Measurements from ENCODE around the gene KRTAP29-1.
"Not testable (repeated sequence)": the region's sequence is repeated elsewhere in the genome, so short reads cannot be mapped to it uniquely, and the experiment has no call there.

Gene KRTAP29-1

GRCh38 chr17:41296846-41297245, 5.8 kb downstream of the KRTAP29-1 start:
- no peak for DNase-seq

- DNase-seq = no peak
These were observed 8.6 kb downstream of the KRTAP29-1 start for GRCh38 chr17:41294016-41294415.

DNA sequence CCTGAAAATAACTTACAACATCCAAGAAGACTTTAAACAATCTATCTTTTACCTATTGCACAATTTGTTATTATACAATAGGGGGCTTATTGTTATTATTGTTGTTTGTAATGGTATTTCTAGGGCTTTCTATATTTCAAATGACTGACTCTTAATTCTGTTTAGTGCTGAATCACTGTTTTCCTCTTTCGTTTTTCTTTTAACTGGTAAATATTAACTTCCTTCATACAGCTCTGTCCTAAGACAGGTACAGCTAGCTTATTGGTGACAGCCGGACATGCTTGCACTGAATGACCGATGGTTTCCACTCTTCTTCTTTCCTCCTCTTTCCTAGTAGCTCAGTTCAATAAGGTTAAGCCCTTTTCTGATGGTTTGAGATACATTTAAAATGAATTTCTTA, 15.6 kb downstream of the KRTAP29-1 start:
- DNase-seq = no peak

GRCh38 chr17:41284546-41284945, 18.1 kb downstream of the KRTAP29-1 start:
- DNase-seq = no peak

GRCh38 chr17:41284043-41284442, 18.6 kb downstream of the KRTAP29-1 start:
- no peak for DNase-seq

DNA sequence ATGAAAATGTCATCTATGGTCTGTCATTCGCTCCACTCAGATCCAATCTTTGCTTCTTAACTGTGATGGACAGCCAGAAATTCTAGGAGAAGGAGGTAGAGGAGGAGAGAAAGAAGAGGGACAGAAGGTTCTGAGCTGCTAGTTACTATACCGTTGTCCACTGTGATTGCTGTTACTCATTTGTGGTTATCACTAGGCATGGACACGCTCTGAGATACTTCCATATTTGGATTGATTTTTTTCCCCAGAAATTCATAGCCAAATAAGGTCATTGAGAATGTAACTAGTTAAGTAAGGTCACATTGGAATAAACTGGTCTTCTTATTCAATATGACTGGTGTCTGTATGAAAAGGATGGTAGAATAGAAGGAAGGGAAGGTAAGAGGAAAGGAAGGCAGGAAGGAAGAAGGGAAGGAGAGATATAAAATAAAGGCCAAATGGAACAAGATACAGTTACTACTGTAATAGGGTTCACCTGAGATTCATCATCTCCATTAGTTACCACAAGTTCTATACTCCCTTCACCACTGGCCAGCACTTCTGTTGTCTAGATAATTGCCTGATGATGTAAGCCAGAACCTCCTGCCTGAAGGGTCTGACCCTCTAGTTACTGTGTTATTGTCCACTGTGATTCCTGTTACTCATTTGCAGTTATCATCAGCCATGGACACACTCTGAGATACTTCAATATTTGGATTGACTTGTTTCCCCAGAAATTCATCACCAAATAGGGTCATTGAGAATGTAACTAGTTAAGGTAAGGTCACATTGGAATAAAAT, 24.3 kb downstream of the KRTAP29-1 start:
- DNase-seq = no peak

GRCh38 chr17:41275648-41276190, 26.9 kb downstream of the KRTAP29-1 start, which contains the start of gene KRTAP9-7:
Gene KRTAP9-7, plus strand, starts transcription at chr17:41275698. Its CDS starts 0 bp downstream, at chr17:41275698.
- not testable (repeated sequence) for DNase-seq

DNA sequence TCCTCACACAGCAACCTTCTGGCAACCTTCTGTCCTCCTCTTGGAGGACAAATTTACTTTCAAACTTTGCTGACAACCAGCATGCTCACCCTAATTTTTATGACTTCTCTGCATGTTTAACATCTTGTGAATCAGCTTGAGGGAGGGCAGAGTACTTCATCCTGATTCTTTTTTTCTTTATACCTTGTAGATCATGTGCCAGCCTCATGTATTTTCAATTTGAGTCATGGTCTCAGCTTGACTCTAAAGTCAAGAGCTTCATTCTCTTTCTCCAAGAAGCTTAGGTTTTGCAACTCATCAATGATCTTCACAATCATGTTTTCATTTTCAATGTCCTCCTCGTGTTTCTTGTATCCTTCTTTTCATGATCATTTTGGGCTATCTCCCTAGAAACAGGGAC, 30.8 kb downstream of the KRTAP29-1 start:
- no peak for DNase-seq

DNA sequence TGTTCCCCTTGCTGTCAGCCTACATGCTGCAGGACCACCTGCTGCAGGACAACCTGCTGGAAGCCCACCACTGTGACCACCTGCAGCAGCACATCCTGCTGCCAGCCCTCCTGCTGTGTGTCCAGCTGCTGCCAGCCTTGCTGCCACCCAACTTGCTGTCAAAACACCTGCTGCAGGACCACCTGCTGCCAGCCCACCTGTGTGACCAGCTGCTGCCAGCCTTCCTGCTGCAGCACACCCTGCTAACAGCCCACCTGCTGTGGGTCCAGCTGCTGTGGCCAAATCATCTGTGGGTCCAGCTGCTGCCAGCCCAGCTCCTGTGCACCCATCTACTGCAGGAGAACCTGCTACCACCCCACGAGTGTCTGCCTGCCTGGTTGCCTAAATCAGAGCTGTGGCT, 31.3 kb downstream of the KRTAP29-1 start:
- not testable (repeated sequence) for DNase-seq

DNA sequence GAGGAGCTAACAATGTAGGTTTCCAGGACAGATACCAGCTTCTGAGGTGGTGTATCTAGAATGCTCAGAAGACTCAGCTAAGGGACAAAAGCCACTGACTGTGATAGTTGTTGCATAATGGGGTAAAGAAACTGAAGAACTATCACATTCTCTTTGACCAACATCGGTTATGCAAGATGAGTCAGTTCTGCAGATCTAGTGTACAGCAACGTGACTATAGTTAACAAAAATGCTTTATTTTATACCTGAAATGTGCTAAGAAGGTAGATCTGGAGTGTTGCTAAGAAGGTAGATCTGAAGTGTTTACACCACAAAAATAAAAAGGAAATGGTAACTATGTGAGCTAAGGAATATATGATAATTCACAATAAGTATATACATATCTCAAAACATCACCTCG, 34.9 kb downstream of the KRTAP29-1 start:
- DNase-seq = no peak

DNA sequence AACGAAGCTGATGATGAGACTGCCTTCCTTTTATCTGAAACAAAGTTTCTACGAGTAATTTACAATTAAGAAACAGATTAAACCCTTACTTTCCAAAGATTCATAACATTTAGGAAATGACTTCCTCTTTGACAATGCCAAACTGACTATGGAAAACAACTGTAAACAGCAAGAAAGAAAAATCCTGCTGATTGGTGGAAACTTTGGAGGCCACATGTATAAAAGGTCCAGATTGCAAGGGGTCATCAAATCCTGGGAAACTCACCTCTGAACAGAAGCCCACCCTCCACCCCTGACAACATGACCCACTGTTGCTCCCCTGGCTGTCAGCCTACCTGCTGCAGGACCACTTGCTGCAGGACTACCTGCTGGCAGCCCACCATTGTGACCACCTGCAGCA, 37.6 kb downstream of the KRTAP29-1 start, which contains the start of gene KRTAP9-6:
TSS of gene KRTAP9-6 (plus strand) at position 301 of the 400 bp plus-strand sequence. CDS start at position 301, 0 bp downstream.
- DNase-seq = no peak

DNA sequence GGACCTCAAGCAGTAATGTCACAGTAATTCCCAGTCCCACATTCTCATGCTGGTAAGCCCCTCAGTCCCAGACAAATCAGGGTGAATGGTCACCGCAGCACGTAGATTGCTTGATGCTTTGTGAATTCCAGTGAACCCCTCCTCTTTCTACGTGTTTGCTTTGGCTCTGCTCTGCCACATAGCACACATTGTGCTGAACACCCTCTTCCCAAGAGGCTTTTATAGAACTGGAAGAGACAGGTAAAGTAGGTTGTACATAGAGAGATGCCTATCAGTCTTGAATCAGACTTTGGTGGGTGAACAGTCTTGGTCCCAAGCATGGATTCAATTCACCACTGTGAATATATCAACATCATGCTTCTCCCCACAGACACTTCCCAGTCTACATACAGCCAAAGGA, 38.1 kb downstream of the KRTAP29-1 start:
- DNase-seq = no peak

- no peak for DNase-seq
These were observed 39.4 kb downstream of the KRTAP29-1 start for GRCh38 chr17:41263212-41263611.

GRCh38 chr17:41258406-41258805, 44.2 kb downstream of the KRTAP29-1 start:
- DNase-seq = no peak

DNA sequence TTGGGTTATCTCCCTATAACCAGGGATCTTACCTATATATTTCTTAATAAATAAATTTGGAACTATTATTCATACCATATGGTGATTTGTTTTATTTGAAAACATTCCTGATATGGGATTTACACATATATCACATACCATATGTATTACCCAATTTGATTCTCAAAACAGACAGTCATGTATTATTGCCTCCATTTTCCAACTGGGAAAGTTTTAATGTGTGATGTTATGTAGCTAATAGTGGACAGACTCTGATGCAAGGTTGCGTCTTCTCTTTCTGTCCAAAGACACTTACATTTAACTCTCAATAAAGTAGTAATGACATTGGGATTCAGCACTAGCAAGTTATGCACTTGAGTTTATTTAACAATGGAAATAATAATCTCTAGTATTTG, 46.4 kb downstream of the KRTAP29-1 start:
- no peak for DNase-seq

DNA sequence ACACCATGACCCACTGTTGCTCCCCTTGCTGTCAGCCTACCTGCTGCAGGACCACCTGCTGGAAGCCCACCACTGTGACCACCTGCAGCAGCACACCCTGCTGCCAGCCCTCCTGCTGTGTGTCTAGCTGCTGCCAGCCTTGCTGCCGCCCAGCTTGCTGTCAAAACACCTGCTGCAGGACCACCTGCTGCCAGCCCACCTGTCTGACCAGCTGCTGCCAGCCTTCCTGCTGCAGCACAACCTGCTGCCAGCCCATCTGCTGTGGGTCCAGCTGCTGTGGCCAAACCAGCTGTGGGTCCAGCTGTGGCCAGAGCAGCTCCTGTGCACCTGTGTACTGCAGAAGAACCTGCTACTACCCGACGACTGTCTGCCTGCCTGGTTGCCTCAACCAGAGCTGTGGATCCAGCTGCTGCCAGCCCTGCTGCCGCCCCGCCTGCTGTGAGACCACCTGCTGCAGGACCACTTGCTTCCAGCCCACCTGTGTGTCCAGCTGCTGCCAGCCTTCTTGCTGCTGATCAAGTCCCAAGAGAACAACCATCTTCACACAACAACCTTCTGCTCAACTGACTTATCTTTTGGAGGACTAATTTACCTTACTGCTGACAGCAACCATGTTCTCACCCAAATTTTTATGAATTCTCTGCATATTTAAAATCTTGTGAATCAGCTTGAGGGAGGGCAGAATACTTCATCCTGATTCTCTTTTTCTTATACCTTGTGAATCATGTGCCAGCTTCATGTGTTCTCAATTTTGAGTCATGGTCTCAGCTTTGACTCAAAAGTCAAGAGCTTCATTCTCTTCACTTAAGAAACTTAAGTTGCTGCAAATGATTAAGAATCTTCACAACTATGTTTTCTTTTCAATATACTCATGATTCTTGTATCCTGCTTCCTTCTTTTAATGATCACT, 47.0 kb downstream of the KRTAP29-1 start, which contains the start of gene KRTAP9-9:
TSS of gene KRTAP9-9 (plus strand) at position 4 of the 910 bp plus-strand sequence.
- DNase-seq = not testable (repeated sequence)

GRCh38 chr17:41254861-41255260, 47.8 kb downstream of the KRTAP29-1 start:
- DNase-seq = no peak

Measured in activated CD4-positive, alpha-beta T cell treated with anti-CD3 and anti-CD28 coated beads, Interleukin-2, amount 50 U/mL, for 1 hour (primary cell).